Measurements from ENCODE around the gene SCO1.
"Not testable (repeated sequence)": the region's sequence is repeated elsewhere in the genome, so short reads cannot be mapped to it uniquely, and the experiment has no call there.

SCO1 gene

GRCh38 chr17:10724546-10725195 lies 27.3 kb upstream of the SCO1 start:
- no peak for DNase-seq

GRCh38 chr17:10718547-10718946 lies 21.2 kb upstream of the SCO1 start:
- DNase-seq: no peak

- no peak for DNase-seq
These were observed 18.9 kb upstream of the SCO1 start for GRCh38 chr17:10716218-10716617.

- no peak for DNase-seq
These were observed 16.0 kb upstream of the SCO1 start for GRCh38 chr17:10713318-10713717.

- no peak for DNase-seq
These were observed 8.4 kb upstream of the SCO1 start for GRCh38 chr17:10705727-10706126.

- DNase-seq: no peak
These were observed 5.2 kb upstream of the SCO1 start for GRCh38 chr17:10702574-10702973.

- peak; percentile 47 for DNase-seq
These were observed 2.5 kb upstream of the SCO1 start for GRCh38 chr17:10699856-10700255.

- DNase-seq: no peak
These were observed 924 bp upstream of the SCO1 start for GRCh38 chr17:10698096-10698818.

GRCh38 chr17:10695875-10696407 lies 1.4 kb downstream of the SCO1 start:
- not testable (repeated sequence) for DNase-seq

GRCh38 chr17:10687499-10687898 lies 9.8 kb downstream of the SCO1 start:
- DNase-seq: no peak

- DNase-seq: no peak
These were observed 13.5 kb downstream of the SCO1 start for GRCh38 chr17:10683853-10684252.

GRCh38 chr17:10681866-10682446 lies 15.4 kb downstream of the SCO1 start:
- DNase-seq: no peak

GRCh38 chr17:10674704-10675103 lies 22.6 kb downstream of the SCO1 start:
- no peak for DNase-seq

GRCh38 chr17:10673312-10673711 lies 24.0 kb downstream of the SCO1 start:
- no peak for DNase-seq

GRCh38 chr17:10668775-10669174 lies 28.6 kb downstream of the SCO1 start:
- no peak for DNase-seq

- DNase-seq: no peak
These were observed 30.4 kb downstream of the SCO1 start for GRCh38 chr17:10666906-10667305.

GRCh38 chr17:10664571-10664970 lies 32.8 kb downstream of the SCO1 start:
- DNase-seq: no peak

- no peak for DNase-seq
These were observed 34.1 kb downstream of the SCO1 start for GRCh38 chr17:10663231-10663630.

- DNase-seq: no peak
These were observed 35.9 kb downstream of the SCO1 start for GRCh38 chr17:10661437-10661836.

GRCh38 chr17:10657879-10658278 lies 39.5 kb downstream of the SCO1 start:
- no peak for DNase-seq

GRCh38 chr17:10657148-10657547 lies 40.2 kb downstream of the SCO1 start, which contains the start of gene MYH3:
Gene MYH3 (minus strand): TSS chr17:10657309. CDS start chr17:10655064, 2,245 bp downstream.
- DNase-seq: no peak

GRCh38 chr17:10653987-10654386 lies 43.3 kb downstream of the SCO1 start:
- DNase-seq: no peak

- no peak for DNase-seq
These were observed 44.2 kb downstream of the SCO1 start for GRCh38 chr17:10652984-10653659.
